DOHH2 (cell line): ENCODE measurements around the gene PPP2R5A.

ENCODE experiments used
- H3F3A ChIP-seq: fragments of 200-600 bp; sonication (generic), shearing (Covaris generic); 2 replicates; pipeline ENCODE4 v1.6.0; 2016; ENCODE audit warnings: antibody characterized with exemption, mild to moderate bottlenecking; ENCODE audit not compliant: control insufficient read depth, insufficient read depth
- H3K27ac ChIP-seq: fragments of 200-600 bp; sonication (generic); 2 replicates; pipeline ENCODE4 v1.5.1; 2014; ENCODE audit warnings: low read depth, mild to moderate bottlenecking, low read length, moderate library complexity
- H3K27me3 ChIP-seq: fragments of 200-600 bp; sonication (generic); 2 replicates; pipeline ENCODE4 v1.6.1; 2014; ENCODE audit warnings: mild to moderate bottlenecking, low read length, mixed read lengths; ENCODE audit not compliant: control insufficient read depth
- H3K36me3 ChIP-seq: fragments of 200-600 bp; sonication (generic); 2 replicates; pipeline ENCODE4 v1.6.1; 2014; ENCODE audit warnings: mild to moderate bottlenecking, low read length, moderate library complexity, mixed read lengths; ENCODE audit not compliant: control insufficient read depth
- H3K4me1 ChIP-seq: fragments of 200-600 bp; sonication (generic); 2 replicates; pipeline ENCODE4 v1.6.1; 2014; ENCODE audit warnings: mild to moderate bottlenecking, low read length, mixed read lengths; ENCODE audit not compliant: control insufficient read depth
- H3K4me2 ChIP-seq: fragments of 200-600 bp; sonication (generic); 2 replicates; pipeline ENCODE4 v1.6.0; 2014; ENCODE audit warnings: mild to moderate bottlenecking, low read length, moderate library complexity
- H3K4me3 ChIP-seq: fragments of 200-600 bp; sonication (generic); 2 replicates; pipeline ENCODE4 v1.5.1; 2014; ENCODE audit warnings: mild to moderate bottlenecking, low read length, mixed read lengths
- H3K79me2 ChIP-seq: fragments of 200-600 bp; sonication (generic); 2 replicates; pipeline ENCODE4 v1.6.1; 2014; ENCODE audit warnings: mild to moderate bottlenecking, low read length, mixed read lengths; ENCODE audit not compliant: control insufficient read depth
- H3K9me2 ChIP-seq: fragments of 200-600 bp; sonication (generic); replicated peaks from 2 replicates; pipeline ENCODE4 v1.6.1; 2014; ENCODE audit warnings: mild to moderate bottlenecking, low read length, mixed read lengths; ENCODE audit not compliant: control insufficient read depth
- H3K9me3 ChIP-seq: fragments of 200-600 bp; sonication (generic); 2 replicates; pipeline ENCODE4 v1.6.1; 2014; ENCODE audit warnings: antibody characterized with exemption, low read length, mixed read lengths; ENCODE audit not compliant: control insufficient read depth, insufficient read depth
- H4K20me1 ChIP-seq: fragments of 200-600 bp; sonication (generic); 2 replicates; pipeline ENCODE4 v1.6.0; 2014; ENCODE audit warnings: low read depth, mild to moderate bottlenecking, antibody characterized with exemption, low read length, moderate library complexity; ENCODE audit not compliant: control insufficient read depth, insufficient read depth
- EZH2phosphoT487 ChIP-seq: fragments of 200-600 bp; sonication (generic); IDR thresholded peaks from 2 replicates; pipeline ENCODE4 v1.6.1; 2017; ENCODE audit warnings: borderline replicate concordance, mild to moderate bottlenecking, antibody characterized with exemption, low read length, moderate library complexity, mixed read lengths
- TF ChIP-seq, protein P1 (sequence below): fragments of 200-600 bp; sonication (generic); IDR thresholded peaks from one replicate; pipeline ENCODE4 v1.5.1; 2014; ENCODE audit warnings: antibody characterized with exemption, mild to moderate bottlenecking, low read depth, low read length; ENCODE audit not compliant: poor library complexity, severe bottlenecking

PPP2R5A gene

DNA sequence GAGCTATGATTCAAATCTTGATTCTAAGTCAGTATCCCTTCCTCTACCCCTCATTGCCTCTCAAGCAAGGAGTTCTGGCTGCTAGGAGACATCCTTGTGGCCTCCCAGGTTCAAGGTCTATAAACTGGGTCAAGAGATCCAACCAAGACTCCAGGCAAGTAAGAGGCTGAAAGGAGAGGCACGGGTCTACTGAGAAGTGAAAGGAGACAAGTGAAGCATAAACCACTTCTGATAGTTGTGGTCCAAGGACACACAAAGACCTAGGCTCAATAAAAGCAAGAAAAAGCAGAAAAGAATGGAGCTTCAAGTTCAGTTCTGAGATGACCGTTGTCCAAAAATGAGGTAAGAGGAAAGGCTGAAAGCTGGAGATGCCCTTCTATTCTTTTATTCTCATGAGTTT lies 17.8 kb upstream of the PPP2R5A start:
- Histone ChIP-seq H3K9me2 (no peaks in the 10 kb centered on the region), H3K4me1 (no peaks in the 10 kb centered on the region), H3K27ac (no peak overlapping the region), H3K79me2 (no peaks in the 10 kb centered on the region), H3K4me3 (no peak overlapping the region), H3F3A (no peaks in the 10 kb centered on the region), H3K36me3 (no peaks in the 10 kb centered on the region), H3K4me2 (no peak overlapping the region), H4K20me1 (no peaks in the 10 kb centered on the region), H3K27me3 (peaks cover 29% of the 10 kb centered on the region), H3K9me3 (no peaks in the 10 kb centered on the region)
- TF ChIP-seq, protein P1, sequence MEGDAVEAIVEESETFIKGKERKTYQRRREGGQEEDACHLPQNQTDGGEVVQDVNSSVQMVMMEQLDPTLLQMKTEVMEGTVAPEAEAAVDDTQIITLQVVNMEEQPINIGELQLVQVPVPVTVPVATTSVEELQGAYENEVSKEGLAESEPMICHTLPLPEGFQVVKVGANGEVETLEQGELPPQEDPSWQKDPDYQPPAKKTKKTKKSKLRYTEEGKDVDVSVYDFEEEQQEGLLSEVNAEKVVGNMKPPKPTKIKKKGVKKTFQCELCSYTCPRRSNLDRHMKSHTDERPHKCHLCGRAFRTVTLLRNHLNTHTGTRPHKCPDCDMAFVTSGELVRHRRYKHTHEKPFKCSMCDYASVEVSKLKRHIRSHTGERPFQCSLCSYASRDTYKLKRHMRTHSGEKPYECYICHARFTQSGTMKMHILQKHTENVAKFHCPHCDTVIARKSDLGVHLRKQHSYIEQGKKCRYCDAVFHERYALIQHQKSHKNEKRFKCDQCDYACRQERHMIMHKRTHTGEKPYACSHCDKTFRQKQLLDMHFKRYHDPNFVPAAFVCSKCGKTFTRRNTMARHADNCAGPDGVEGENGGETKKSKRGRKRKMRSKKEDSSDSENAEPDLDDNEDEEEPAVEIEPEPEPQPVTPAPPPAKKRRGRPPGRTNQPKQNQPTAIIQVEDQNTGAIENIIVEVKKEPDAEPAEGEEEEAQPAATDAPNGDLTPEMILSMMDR = no peak
- TF ChIP-seq EZH2phosphoT487 = no peak

DNA sequence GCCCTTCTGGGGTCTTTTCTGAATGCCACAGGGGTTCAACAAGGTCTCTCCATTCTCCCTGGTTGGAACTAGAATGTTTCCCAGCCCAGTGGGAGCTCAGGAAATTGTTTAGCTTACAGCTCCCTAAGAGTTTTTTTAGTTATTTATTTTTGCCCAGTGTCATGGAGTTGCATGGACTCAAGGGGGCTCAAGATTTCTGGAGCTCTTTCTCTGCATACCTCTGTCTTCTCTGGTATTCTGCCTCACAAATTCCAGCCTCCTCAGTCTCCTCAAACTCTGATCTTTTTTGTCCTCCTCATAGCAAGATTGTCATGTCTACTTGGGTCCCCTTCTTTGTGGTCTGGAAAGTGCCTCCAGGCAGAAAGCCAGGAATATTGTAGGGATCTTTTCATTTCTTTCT lies 15.9 kb upstream of the PPP2R5A start:
- H3K9me2 ChIP-seq = no peaks in the 10 kb centered on the region

DNA sequence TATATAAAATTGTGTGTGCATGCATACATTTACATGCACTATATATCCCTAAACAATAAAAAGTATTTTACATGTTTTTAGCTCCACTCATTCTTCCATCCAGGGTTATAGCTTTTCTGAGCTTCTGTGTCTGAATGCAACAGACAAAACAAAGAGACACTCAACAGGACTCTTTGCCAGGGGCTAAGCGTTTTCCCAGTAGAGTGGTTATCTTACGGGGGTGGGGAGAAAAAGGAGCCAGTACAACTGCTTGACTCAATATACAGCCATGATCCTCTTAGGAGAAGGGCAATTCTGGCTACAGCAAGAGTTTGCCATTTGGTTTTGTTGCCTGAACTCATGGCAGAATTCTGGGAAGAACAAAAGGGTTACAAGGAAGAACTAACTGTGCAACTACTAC lies 14.6 kb upstream of the PPP2R5A start:
- no peak overlapping the region for H3K27ac ChIP-seq
- H3K27me3 ChIP-seq = peaks cover 29% of the 10 kb centered on the region
- TF ChIP-seq, protein P1 = no peak
- no peak for TF ChIP-seq EZH2phosphoT487
- H3K4me2 ChIP-seq = no peak overlapping the region
- H3K4me1 ChIP-seq = no peaks in the 10 kb centered on the region
- H3K4me3 ChIP-seq = no peak overlapping the region
- H3K79me2 ChIP-seq = no peaks in the 10 kb centered on the region
- H3K36me3 ChIP-seq = no peaks in the 10 kb centered on the region
- no peaks in the 10 kb centered on the region for H3K9me3 ChIP-seq
- H3K9me2 ChIP-seq = no peaks in the 10 kb centered on the region
- no peaks in the 10 kb centered on the region for H4K20me1 ChIP-seq
- H3F3A ChIP-seq = no peaks in the 10 kb centered on the region

More for the DNA sequence above, 15.9 kb upstream of the PPP2R5A start:
- no peaks in the 10 kb centered on the region for H4K20me1 ChIP-seq
- H3K27ac ChIP-seq = no peak overlapping the region
- no peaks in the 10 kb centered on the region for H3K4me1 ChIP-seq
- H3K9me3 ChIP-seq = no peaks in the 10 kb centered on the region
- no peaks in the 10 kb centered on the region for H3K79me2 ChIP-seq
- H3K36me3 ChIP-seq = no peaks in the 10 kb centered on the region
- H3K27me3 ChIP-seq = peaks cover 29% of the 10 kb centered on the region
- H3K4me2 ChIP-seq = no peak overlapping the region
- H3F3A ChIP-seq = no peaks in the 10 kb centered on the region
- H3K4me3 ChIP-seq = no peak overlapping the region
- TF ChIP-seq, protein P1 = no peak
- TF ChIP-seq EZH2phosphoT487 = no peak

DNA sequence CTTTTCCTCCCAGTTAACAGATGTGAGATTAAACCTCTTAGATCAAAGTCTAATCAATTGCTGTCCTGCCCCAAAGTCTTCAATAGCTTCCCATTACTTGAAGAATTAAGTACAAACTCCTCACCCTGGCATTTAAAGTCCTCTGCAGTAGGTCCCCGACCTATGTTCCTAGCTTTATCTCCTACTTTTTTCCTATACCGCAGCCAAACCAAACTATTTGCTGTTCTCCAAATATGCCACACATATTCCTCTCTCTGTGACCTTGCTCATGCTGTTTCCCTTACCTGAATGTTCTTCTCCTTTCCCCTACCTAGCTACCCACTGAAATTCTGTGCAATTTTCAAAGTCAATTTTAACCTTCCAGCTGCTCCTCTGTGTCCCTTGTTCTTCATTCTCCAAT lies 14.0 kb upstream of the PPP2R5A start:
- Histone ChIP-seq H3K9me2 (no peaks in the 10 kb centered on the region), H3K9me3 (no peaks in the 10 kb centered on the region), H3F3A (no peaks in the 10 kb centered on the region), H3K4me1 (no peaks in the 10 kb centered on the region), H3K4me2 (no peak overlapping the region), H3K4me3 (no peak overlapping the region), H3K27ac (no peak overlapping the region), H4K20me1 (no peaks in the 10 kb centered on the region), H3K36me3 (no peaks in the 10 kb centered on the region), H3K79me2 (no peaks in the 10 kb centered on the region), H3K27me3 (peaks cover 29% of the 10 kb centered on the region)
- TF ChIP-seq, protein P1 = no peak
- no peak for TF ChIP-seq EZH2phosphoT487
